HEK293 (cell line): Measurements from ENCODE around the gene RHOU.

Experiments used
- ATF2 ChIP-seq: fragments of 450-650 bp; formaldehyde crosslinking; IDR thresholded peaks from 2 replicates; pipeline ENCODE4 v1.5.1; 2016; ENCODE audit warnings: missing biosample characterization, missing genetic modification characterization, low read depth
- CTCF ChIP-seq: fragments of 450-650 bp; formaldehyde crosslinking; IDR thresholded peaks from 2 replicates; pipeline ENCODE4 v1.5.1; 2016; ENCODE audit warnings: missing biosample characterization, missing genetic modification characterization
- SP3 ChIP-seq: fragments of 450-650 bp; formaldehyde crosslinking; IDR thresholded peaks from 2 replicates; pipeline ENCODE4 v1.5.1; 2016; ENCODE audit warnings: missing biosample characterization, missing genetic modification characterization
- ZBTB21 ChIP-seq: fragments of 450-650 bp; formaldehyde crosslinking; IDR thresholded peaks from 2 replicates; pipeline ENCODE4 v1.5.1; 2017; ENCODE audit warnings: missing biosample characterization, missing genetic modification characterization
- ZBTB44 ChIP-seq: fragments of 450-650 bp; IDR thresholded peaks from 2 replicates; pipeline ENCODE4 v1.5.1; 2018; ENCODE audit warnings: missing biosample characterization, mild to moderate bottlenecking, missing genetic modification characterization
- ZBTB8A ChIP-seq: fragments of 450-650 bp; formaldehyde crosslinking; IDR thresholded peaks from 2 replicates; pipeline ENCODE4 v1.5.1; 2016; ENCODE audit warnings: missing biosample characterization, missing genetic modification characterization
- ZFP3 ChIP-seq: fragments of 450-650 bp; formaldehyde crosslinking; IDR thresholded peaks from 2 replicates; pipeline ENCODE4 v1.5.1; 2016; ENCODE audit warnings: low read depth, missing biosample characterization, missing genetic modification characterization

- no peak for TF ChIP-seq ZFP3 (tag by site-specific recombination)
- no peak for TF ChIP-seq CTCF
- no peak for TF ChIP-seq ATF2 (tag by site-specific recombination)
- no peak for TF ChIP-seq ZBTB44 (tag by site-specific recombination)
- no peak for TF ChIP-seq ZBTB21 (tag by site-specific recombination)
- no peak for TF ChIP-seq SP3 (tag by site-specific recombination)
- no peak for TF ChIP-seq ZBTB8A (tag by site-specific recombination)
Measured at GRCh38 chr1:228736844-228737445, 1.7 kb downstream of the RHOU start.
